IMR-90 (cell line): ENCODE results near the gene SMIM7. TPM values are rescaled to one million over a fixed set of nuclear protein-coding genes. Genes with fewer than 3 reads are reported as not detected.

Experiments used
- ATAC-seq: fragments of 200-7000 bp; cut with Tn5 transposase; 2 replicates; pipeline ENCODE4 v1.9.1; 2020; ENCODE audit warnings: low read depth, mild to moderate bottlenecking, moderate library complexity
- BruUV-seq: library from RNA; stranded (reverse); fragments of 400-500 nt; replicated peaks from 2 replicates; lab custom pipeline; 2021; lab: Mats Ljungman, UMichigan
- CTCF ChIA-PET: fragments of 300-600 bp; formaldehyde crosslinking; extraction: SDS; loops from one replicate; lab custom pipeline; 2021; ENCODE audit warnings: antibody characterized with exemption; lab: Yijun Ruan, JAX
- POLR2A ChIA-PET: fragments of 300-600 bp; sonication (Branson Sonifier 250); formaldehyde crosslinking; loops from one replicate; lab custom pipeline; 2022; ENCODE audit warnings: antibody characterized with exemption; ENCODE audit not compliant: unreplicated experiment; lab: Charles Lee
- DNase-seq: peaks from one replicate; pipeline ENCODE4 v3.0.0; 2013
- H2AFZ ChIP-seq: replicated peaks from 2 replicates; pipeline ENCODE3; 2013; ENCODE audit warnings: low read length, mild to moderate bottlenecking; ENCODE audit not compliant: poor library complexity
- H2AK5ac ChIP-seq: 2 replicates; pipeline ENCODE4 v1.6.1; 2013; ENCODE audit warnings: low read depth, low read length, inconsistent platforms
- H2AK9ac ChIP-seq: replicated peaks from 2 replicates; pipeline ENCODE3; 2013; ENCODE audit warnings: mild to moderate bottlenecking, low read depth, low read length, moderate library complexity; ENCODE audit not compliant: poor library complexity
- H2BK120ac ChIP-seq: 2 replicates; pipeline ENCODE4 v1.6.1; 2013; ENCODE audit warnings: low read depth, low read length, inconsistent platforms
- H2BK15ac ChIP-seq: 3 replicates; pipeline ENCODE4 v1.6.1; 2013; ENCODE audit warnings: low read depth, low read length, inconsistent platforms
- H2BK20ac ChIP-seq: 2 replicates; pipeline ENCODE4 v1.6.1; 2013; ENCODE audit warnings: low read depth, mild to moderate bottlenecking, inconsistent platforms, low read length, moderate library complexity
- H2BK5ac ChIP-seq: 2 replicates; pipeline ENCODE4 v1.6.1; 2013; ENCODE audit warnings: mild to moderate bottlenecking, low read depth, low read length, inconsistent platforms; ENCODE audit not compliant: poor library complexity, severe bottlenecking
- H3K14ac ChIP-seq: replicated peaks from 2 replicates; pipeline ENCODE4 v1.6.1; 2013; ENCODE audit warnings: low read depth, low read length, inconsistent platforms
- H3K18ac ChIP-seq: 2 replicates; pipeline ENCODE4 v1.6.1; 2013; ENCODE audit warnings: low read depth, low read length, control low read depth
- H3K23ac ChIP-seq: 2 replicates; pipeline ENCODE4 v1.6.1; 2013; ENCODE audit warnings: low read depth, low read length, inconsistent platforms
- H3K27ac ChIP-seq: 2 replicates; pipeline ENCODE4 v1.5.1; 2013; ENCODE audit warnings: mild to moderate bottlenecking, control low read depth, low read length; ENCODE audit not compliant: insufficient read depth
- H3K27me3 ChIP-seq: 2 replicates; pipeline ENCODE4 v1.6.1; 2013; ENCODE audit warnings: low read length; ENCODE audit not compliant: control insufficient read depth, insufficient read depth
- H3K36me3 ChIP-seq: 2 replicates; pipeline ENCODE4 v1.6.1; 2013; ENCODE audit warnings: low read length, mixed read lengths; ENCODE audit not compliant: control insufficient read depth, insufficient read depth
- H3K4ac ChIP-seq: 2 replicates; pipeline ENCODE4 v1.6.1; 2013; ENCODE audit warnings: low read depth, low read length, inconsistent platforms
- H3K4me1 ChIP-seq: 2 replicates; pipeline ENCODE4 v1.6.1; 2013; ENCODE audit warnings: low read length, mixed read lengths; ENCODE audit not compliant: control insufficient read depth, insufficient read depth
- H3K4me2 ChIP-seq: 2 replicates; pipeline ENCODE4 v1.6.1; 2013; ENCODE audit warnings: low read depth, mild to moderate bottlenecking, control low read depth, low read length, moderate library complexity
- H3K4me3 ChIP-seq: 2 replicates; pipeline ENCODE4 v1.5.1; 2013; ENCODE audit warnings: low read depth, mild to moderate bottlenecking, control low read depth, low read length, moderate library complexity; ENCODE audit not compliant: insufficient read depth
- H3K56ac ChIP-seq: 2 replicates; pipeline ENCODE4 v1.6.1; 2013; ENCODE audit warnings: low read length, inconsistent platforms; ENCODE audit not compliant: insufficient read depth; ENCODE audit errors: extremely low read depth
- H3K79me1 ChIP-seq, 2 experiments: 2 replicates each; pipeline ENCODE4 v1.6.1; 2013; ENCODE audit warnings: low read length in 2 of 2, inconsistent platforms in 1 of 2, low read depth in 1 of 2
- H3K9ac ChIP-seq: 2 replicates; pipeline ENCODE4 v1.6.1; 2013; ENCODE audit warnings: low read depth, low read length, control low read depth
- H3K9me1 ChIP-seq: 2 replicates; pipeline ENCODE4 v1.6.1; 2013; ENCODE audit warnings: low read length, inconsistent platforms; ENCODE audit not compliant: insufficient read depth
- H3K9me3 ChIP-seq: 2 replicates; pipeline ENCODE4 v1.6.1; 2013; ENCODE audit warnings: low read length; ENCODE audit not compliant: control insufficient read depth, insufficient read depth
- H4K20me1 ChIP-seq: 2 replicates; pipeline ENCODE4 v1.6.1; 2013; ENCODE audit warnings: low read length, inconsistent platforms; ENCODE audit not compliant: insufficient read depth
- H4K5ac ChIP-seq: 2 replicates; pipeline ENCODE4 v1.6.1; 2013; ENCODE audit warnings: mild to moderate bottlenecking, low read depth, low read length, control low read depth
- H4K8ac ChIP-seq, 2 experiments: 2 replicates each; pipeline ENCODE4 v1.6.1; 2013; ENCODE audit warnings: low read depth in 2 of 2, low read length in 2 of 2, control low read depth in 1 of 2, inconsistent platforms in 1 of 2
- H4K91ac ChIP-seq: 2 replicates; pipeline ENCODE4 v1.6.1; 2013; ENCODE audit warnings: low read depth, low read length, inconsistent platforms; ENCODE audit not compliant: insufficient read depth
- RAD21 ChIP-seq: IDR thresholded peaks from 2 replicates; pipeline ENCODE4 v1.6.1; 2012; ENCODE audit warnings: low read length, improper control_type of control experiment
- USF2 ChIP-seq: fragments of 150-350 bp; IDR thresholded peaks from 2 replicates; pipeline ENCODE4 v1.6.1; 2017; ENCODE audit warnings: mild to moderate bottlenecking, antibody characterized with exemption, low read length, low read depth
- WGBS, 2 experiments: methylation state at CpG; one replicate each; pipeline versions ENCODE4 v1.1.5 to v1.1.7; 2013; ENCODE audit warnings: missing lambda C conversion rate in 2 of 2; ENCODE audit not compliant: insufficient read length in 1 of 2; ENCODE audit errors: extremely low coverage in 2 of 2; 5-methylcytosine and 5-hydroxymethylcytosine counted together
- dilution Hi-C: fragments of 300-500 bp; cut with HindIII; formaldehyde crosslinking; loops from one replicate; pipeline ENCODE4 v1.14.3; 2018; ENCODE audit warnings: low sequenced_read_pairs; ENCODE audit not compliant: unreplicated experiment
- in situ Hi-C: fragments of 300-500 bp; cut with MboI; formaldehyde crosslinking; loops from 3 replicates; pipeline ENCODE4 v1.14.3; 2019; ENCODE audit warnings: low sequenced_read_pairs, inconsistent platforms, mixed read lengths
- intact Hi-C: fragments of 100-400 bp; cut with micrococcal nuclease; formaldehyde crosslinking; loops from 2 replicates; pipeline ENCODE4 v1.10.0; 2022
- polyA plus RNA-seq, 3 experiments: library from polyadenylated mRNA; depleted of rRNA; stranded (reverse); fragments of >200 nt; gene quantifications; 2 replicates each; pipeline ENCODE4 v1.2.3, GENCODE V29; 2012; ENCODE audit warnings: low replicate concordance in 1 of 3
- total RNA-seq: library from RNA; depleted of rRNA; stranded (reverse); fragments of >200 nt; gene quantifications from 2 replicates; pipeline ENCODE4 v1.2.3, GENCODE V29; 2012

Gene SMIM7
- total and polyA plus RNA-seq, 2 of the 4 experiments (the other 2 are of a cell fraction), result 55.7 to 64.8 TPM

- in situ Hi-C loops, result no loop called here
- H4K8ac ChIP-seq, result no peak overlapping the region
- no peak overlapping the region for H2BK120ac ChIP-seq
- CTCF ChIA-PET, result no interaction called here
- H3K14ac ChIP-seq, result no peak overlapping the region
- no peak overlapping the region for H3K27ac ChIP-seq
- H3K9me1 ChIP-seq, result peaks cover 29% of the 10 kb centered on the region
- ATAC-seq (no peak), DNase-seq (no peak)
- no peak overlapping the region for H4K91ac ChIP-seq
- H2BK20ac ChIP-seq, result no peak overlapping the region
- no peak overlapping the region for H4K5ac ChIP-seq
- H2BK5ac ChIP-seq, result no peak overlapping the region
- no peak overlapping the region for H2AK9ac ChIP-seq
- no peak overlapping the region for H3K56ac ChIP-seq
- intact Hi-C loops, result no loop called here
- H3K79me1 ChIP-seq, result peaks cover 52 to 77% of the 10 kb centered on the region in 2 experiments
- H3K4me2 ChIP-seq, result no peak overlapping the region
- no peak overlapping the region for H3K18ac ChIP-seq
- WGBS, 2 experiments, result 100% methylated on average over 3 of the region's 3 CpGs; no CpG with 5 or more reads in 1 of the 2 experiments
- H3K23ac ChIP-seq, result no peak overlapping the region
- no peak overlapping the region for H3K4ac ChIP-seq
- peaks cover 59% of the 10 kb centered on the region for H3K36me3 ChIP-seq
- no peaks in the 10 kb centered on the region for H3K4me1 ChIP-seq
- H3K27me3 ChIP-seq, result no peaks in the 10 kb centered on the region
- no peak overlapping the region for H2BK15ac ChIP-seq
- H3K4me3 ChIP-seq, result no peak overlapping the region
- peaks cover 47% of the 10 kb centered on the region for H4K20me1 ChIP-seq
- BruUV-seq, result no TSS peak
- H2AK5ac ChIP-seq, result no peak overlapping the region
- no peak overlapping the region for H2AFZ ChIP-seq
- no peaks in the 10 kb centered on the region for H3K9me3 ChIP-seq
- TF ChIP-seq RAD21 (no peak), USF2 (peak; percentile 87)
- H3K9ac ChIP-seq, result no peak overlapping the region
- POLR2A ChIA-PET, result interaction anchor here (0.6 kb wide), 1 partner anchor 30 kb away, joined by 3 read pairs; no protein-coding TSS in a partner anchor
- dilution Hi-C loops, result no loop called here
Measured at GRCh38 chr19:16654140-16654539, 5.8 kb downstream of the SMIM7 start.
